MM.1S (cell line): ENCODE results near the gene YY1.

Experiments used
- DNase-seq: peaks from one replicate; pipeline ENCODE4 v3.0.0-alpha.2; 2015
- H2AFZ ChIP-seq: fragments of 300-600 bp; sonication (generic); 2 replicates; pipeline ENCODE4 v1.6.0; 2016; ENCODE audit warnings: antibody characterized with exemption, low read length
- H3F3A ChIP-seq: fragments of 300-600 bp; sonication (generic); 2 replicates; pipeline ENCODE4 v1.6.1; 2016; ENCODE audit warnings: mild to moderate bottlenecking, antibody characterized with exemption, low read length, moderate library complexity, mixed read lengths; ENCODE audit not compliant: insufficient read depth
- H3K27ac ChIP-seq: fragments of 300-600 bp; sonication (generic); 2 replicates; pipeline ENCODE4 v1.5.1; 2016; ENCODE audit warnings: mild to moderate bottlenecking, low read length
- H3K27me3 ChIP-seq: fragments of 300-600 bp; sonication (generic); replicated peaks from 2 replicates; pipeline ENCODE4 v1.6.0; 2016; ENCODE audit warnings: low read length; ENCODE audit not compliant: insufficient read depth
- H3K36me3 ChIP-seq: fragments of 300-600 bp; sonication (generic); replicated peaks from 2 replicates; pipeline ENCODE4 v1.6.1; 2016; ENCODE audit warnings: mild to moderate bottlenecking, low read length, mixed read lengths; ENCODE audit not compliant: insufficient read depth
- H3K4me1 ChIP-seq: fragments of 300-600 bp; sonication (generic); 2 replicates; pipeline ENCODE4 v1.6.1; 2016; ENCODE audit warnings: low read length, mixed read lengths
- H3K4me2 ChIP-seq: fragments of 300-600 bp; sonication (generic); 2 replicates; pipeline ENCODE4 v1.6.0; 2016; ENCODE audit warnings: low read depth, low read length
- H3K4me3 ChIP-seq: fragments of 300-600 bp; sonication (generic); 2 replicates; pipeline ENCODE4 v1.5.1; 2016; ENCODE audit warnings: low read length, mixed read lengths
- H3K79me2 ChIP-seq: fragments of 300-600 bp; sonication (generic); 2 replicates; pipeline ENCODE4 v1.6.1; 2016; ENCODE audit warnings: mixed run types, low read length, mixed read lengths
- H3K9ac ChIP-seq: fragments of 300-600 bp; sonication (generic); 2 replicates; pipeline ENCODE4 v1.6.1; 2016; ENCODE audit warnings: low read length, mixed read lengths
- H3K9me2 ChIP-seq: fragments of 300-600 bp; sonication (generic); replicated peaks from 2 replicates; pipeline ENCODE4 v1.6.1; 2016; ENCODE audit warnings: mild to moderate bottlenecking, low read length, mixed read lengths; ENCODE audit not compliant: insufficient read depth
- H3K9me3 ChIP-seq: fragments of 300-600 bp; sonication (generic); replicated peaks from 2 replicates; pipeline ENCODE4 v1.6.1; 2016; ENCODE audit warnings: mild to moderate bottlenecking, low read length, mixed read lengths; ENCODE audit not compliant: insufficient read depth
- H4K20me1 ChIP-seq: fragments of 300-600 bp; sonication (generic); 2 replicates; pipeline ENCODE4 v1.6.1; 2016; ENCODE audit warnings: mild to moderate bottlenecking, low read length, moderate library complexity, mixed read lengths; ENCODE audit not compliant: insufficient read depth
- CTCF ChIP-seq: fragments of 300-600 bp; sonication (generic); IDR thresholded peaks from 2 replicates; pipeline ENCODE4 v1.5.1; 2016; ENCODE audit warnings: antibody characterized with exemption, low read length, mixed read lengths
- EZH2 ChIP-seq: fragments of 300-600 bp; sonication (generic); optimal IDR thresholded peaks from 2 replicates; pipeline ENCODE3; 2017; ENCODE audit warnings: low read depth, mild to moderate bottlenecking, antibody characterized with exemption, low read length, mixed read lengths
- EZH2phosphoT487 ChIP-seq: fragments of 300-600 bp; sonication (generic); IDR thresholded peaks from 2 replicates; pipeline ENCODE4 v1.6.1; 2018; ENCODE audit warnings: antibody characterized with exemption, low read length

Gene YY1

GRCh38 chr14:100199240-100199860, 39.6 kb upstream of the YY1 start:
- Histone ChIP-seq H3K27ac (no peak overlapping the region), H3K36me3 (no peaks in the 10 kb centered on the region), H3K9me3 (no peaks in the 10 kb centered on the region), H3K4me2 (no peak overlapping the region), H3K9me2 (no peaks in the 10 kb centered on the region), H3F3A (no peaks in the 10 kb centered on the region), H3K4me1 (no peaks in the 10 kb centered on the region), H3K79me2 (no peaks in the 10 kb centered on the region), H2AFZ (no peak overlapping the region), H3K4me3 (no peak overlapping the region), H3K27me3 (no peaks in the 10 kb centered on the region), H3K9ac (no peak overlapping the region), H4K20me1 (no peaks in the 10 kb centered on the region)
- no peak for TF ChIP-seq EZH2
- no peak for TF ChIP-seq CTCF
- no peak for TF ChIP-seq EZH2phosphoT487
- no peak for DNase-seq

GRCh38 chr14:100200311-100200710, 38.6 kb upstream of the YY1 start:
- H3K4me2 ChIP-seq, result no peak overlapping the region
- H3K9me3 ChIP-seq, result no peaks in the 10 kb centered on the region
- H3K4me3 ChIP-seq, result no peak overlapping the region
- TF ChIP-seq EZH2 (no peak), CTCF (no peak), EZH2phosphoT487 (no peak)
- no peaks in the 10 kb centered on the region for H3F3A ChIP-seq
- no peaks in the 10 kb centered on the region for H4K20me1 ChIP-seq
- no peaks in the 10 kb centered on the region for H3K79me2 ChIP-seq
- H3K27ac ChIP-seq, result no peak overlapping the region
- H3K9me2 ChIP-seq, result no peaks in the 10 kb centered on the region
- no peaks in the 10 kb centered on the region for H3K4me1 ChIP-seq
- H3K27me3 ChIP-seq, result no peaks in the 10 kb centered on the region
- H2AFZ ChIP-seq, result no peak overlapping the region
- H3K9ac ChIP-seq, result no peak overlapping the region
- DNase-seq, result no peak
- H3K36me3 ChIP-seq, result no peaks in the 10 kb centered on the region

GRCh38 chr14:100201701-100202100, 37.2 kb upstream of the YY1 start:
- no peak overlapping the region for H3K4me3 ChIP-seq
- no peak overlapping the region for H3K9ac ChIP-seq
- H3K27ac ChIP-seq, result no peak overlapping the region
- no peaks in the 10 kb centered on the region for H3K9me2 ChIP-seq
- no peaks in the 10 kb centered on the region for H4K20me1 ChIP-seq
- H2AFZ ChIP-seq, result no peak overlapping the region
- H3K79me2 ChIP-seq, result no peaks in the 10 kb centered on the region
- DNase-seq, result no peak
- H3K36me3 ChIP-seq, result no peaks in the 10 kb centered on the region
- no peaks in the 10 kb centered on the region for H3K4me1 ChIP-seq
- H3K27me3 ChIP-seq, result no peaks in the 10 kb centered on the region
- H3K9me3 ChIP-seq, result no peaks in the 10 kb centered on the region
- no peak for TF ChIP-seq EZH2
- no peak for TF ChIP-seq EZH2phosphoT487
- no peak for TF ChIP-seq CTCF
- no peaks in the 10 kb centered on the region for H3F3A ChIP-seq
- H3K4me2 ChIP-seq, result no peak overlapping the region
